ENCODE results near the gene OR6M1. TPM values are rescaled to one million over a fixed set of nuclear protein-coding genes. Genes with fewer than 3 reads are reported as not detected.

The OR6M1 gene
- total RNA-seq (not detected), total RNA-seq (0 reads per million in 2 donors)

GRCh38 chr11:123806249-123806648 is at the start of gene OR6M1:
Gene OR6M1, minus strand, starts transcription at chr11:123806349. Its CDS starts 0 bp downstream, at chr11:123806349.
- no peak for DNase-seq
- no peaks in the 10 kb centered on the region for H3K36me3 Mint-ChIP-seq (ENCODE audit: low read depth)
- no peaks in the 10 kb centered on the region for H3K4me1 Mint-ChIP-seq
- H3K4me3 Mint-ChIP-seq: no peak within 1 kb of the TSS
- no peak within 1 kb of the TSS for H3K27ac Mint-ChIP-seq
- H3K9me3 ChIP-seq (ENCODE audit: control insufficient read depth, low read length, poor library complexity, severe bottlenecking): no peaks in the 10 kb centered on the region
- peaks cover 11% of the 10 kb centered on the region for H3K27me3 Mint-ChIP-seq
- no peak for ATAC-seq

- Mint-ChIP-seq H3K27me3 (peaks cover 16% of the 10 kb centered on the region), H3K27ac (no peak overlapping the region), H3K4me1 (no peaks in the 10 kb centered on the region), H3K4me3 (no peak overlapping the region), H3K36me3 (ENCODE audit: low read depth) (no peaks in the 10 kb centered on the region)
- no peaks in the 10 kb centered on the region for H3K9me3 ChIP-seq (ENCODE audit: control insufficient read depth, low read length, poor library complexity, severe bottlenecking)
- DNase-seq (no peak), ATAC-seq (no peak)
Observed at GRCh38 chr11:123853038-123853437, 46.9 kb upstream of the OR6M1 start.

GRCh38 chr11:123852321-123852720 is 46.2 kb upstream of the OR6M1 start:
- Mint-ChIP-seq H3K27me3 (peaks cover 16% of the 10 kb centered on the region), H3K4me1 (no peaks in the 10 kb centered on the region), H3K4me3 (no peak overlapping the region), H3K27ac (no peak overlapping the region), H3K36me3 (ENCODE audit: low read depth) (no peaks in the 10 kb centered on the region)
- no peak for ATAC-seq
- H3K9me3 ChIP-seq (ENCODE audit: control insufficient read depth, low read length, poor library complexity, severe bottlenecking): no peaks in the 10 kb centered on the region
- DNase-seq: no peak

- DNase-seq (no peak), ATAC-seq (no peak)
- H3K9me3 ChIP-seq (ENCODE audit: control insufficient read depth, low read length, poor library complexity, severe bottlenecking): no peaks in the 10 kb centered on the region
- H3K4me1 Mint-ChIP-seq: no peaks in the 10 kb centered on the region
- no peaks in the 10 kb centered on the region for H3K36me3 Mint-ChIP-seq (ENCODE audit: low read depth)
- no peak overlapping the region for H3K27ac Mint-ChIP-seq
- H3K4me3 Mint-ChIP-seq: no peak overlapping the region
- H3K27me3 Mint-ChIP-seq: peaks cover 20% of the 10 kb centered on the region
Observed at GRCh38 chr11:123851110-123851509, 45.0 kb upstream of the OR6M1 start.

GRCh38 chr11:123841174-123841573 is 35.0 kb upstream of the OR6M1 start:
- Mint-ChIP-seq H3K27me3 (peaks cover 36% of the 10 kb centered on the region), H3K4me3 (no peak overlapping the region), H3K36me3 (ENCODE audit: low read depth) (no peaks in the 10 kb centered on the region), H3K4me1 (no peaks in the 10 kb centered on the region), H3K27ac (no peak overlapping the region)
- no peak for ATAC-seq
- no peak for DNase-seq
- no peaks in the 10 kb centered on the region for H3K9me3 ChIP-seq (ENCODE audit: control insufficient read depth, low read length, poor library complexity, severe bottlenecking)

- no peak for ATAC-seq
- H3K4me1 Mint-ChIP-seq: no peaks in the 10 kb centered on the region
- no peaks in the 10 kb centered on the region for H3K9me3 ChIP-seq (ENCODE audit: control insufficient read depth, low read length, poor library complexity, severe bottlenecking)
Observed at GRCh38 chr11:123839131-123839530, 33.0 kb upstream of the OR6M1 start.

GRCh38 chr11:123838659-123839058 is 32.5 kb upstream of the OR6M1 start:
- peaks cover 29% of the 10 kb centered on the region for H3K27me3 Mint-ChIP-seq
- no peak for DNase-seq
- H3K36me3 Mint-ChIP-seq (ENCODE audit: low read depth): no peaks in the 10 kb centered on the region
- H3K4me3 Mint-ChIP-seq: no peak overlapping the region
- no peak for ATAC-seq
- H3K4me1 Mint-ChIP-seq: no peaks in the 10 kb centered on the region
- no peaks in the 10 kb centered on the region for H3K9me3 ChIP-seq (ENCODE audit: control insufficient read depth, low read length, poor library complexity, severe bottlenecking)
- no peak overlapping the region for H3K27ac Mint-ChIP-seq

More at GRCh38 chr11:123839131-123839530, 33.0 kb upstream of the OR6M1 start:
- no peak overlapping the region for H3K27ac Mint-ChIP-seq
- DNase-seq: no peak
- H3K27me3 Mint-ChIP-seq: peaks cover 33% of the 10 kb centered on the region
- H3K36me3 Mint-ChIP-seq (ENCODE audit: low read depth): no peaks in the 10 kb centered on the region
- H3K4me3 Mint-ChIP-seq: no peak overlapping the region

- Mint-ChIP-seq H3K36me3 (ENCODE audit: low read depth) (no peaks in the 10 kb centered on the region), H3K27me3 (peaks cover 29% of the 10 kb centered on the region), H3K4me3 (no peak overlapping the region), H3K27ac (no peak overlapping the region), H3K4me1 (no peaks in the 10 kb centered on the region)
- DNase-seq (no peak), ATAC-seq (no peak)
- no peaks in the 10 kb centered on the region for H3K9me3 ChIP-seq (ENCODE audit: control insufficient read depth, low read length, poor library complexity, severe bottlenecking)
Observed at GRCh38 chr11:123838199-123838598, 32.0 kb upstream of the OR6M1 start.

GRCh38 chr11:123833095-123833494 is 26.9 kb upstream of the OR6M1 start:
- ATAC-seq: no peak
- Mint-ChIP-seq H3K36me3 (ENCODE audit: low read depth) (peaks cover 3% of the 10 kb centered on the region), H3K27me3 (peaks cover 21% of the 10 kb centered on the region), H3K27ac (no peak overlapping the region), H3K4me1 (no peaks in the 10 kb centered on the region), H3K4me3 (no peak overlapping the region)
- no peaks in the 10 kb centered on the region for H3K9me3 ChIP-seq (ENCODE audit: control insufficient read depth, low read length, poor library complexity, severe bottlenecking)
- DNase-seq: no peak

GRCh38 chr11:123829745-123830144 is 23.6 kb upstream of the OR6M1 start:
- Mint-ChIP-seq H3K4me3 (no peak overlapping the region), H3K27ac (no peak overlapping the region), H3K27me3 (peaks cover 21% of the 10 kb centered on the region), H3K36me3 (ENCODE audit: low read depth) (peaks cover 3% of the 10 kb centered on the region), H3K4me1 (no peaks in the 10 kb centered on the region)
- ATAC-seq: no peak
- H3K9me3 ChIP-seq (ENCODE audit: control insufficient read depth, low read length, poor library complexity, severe bottlenecking): no peaks in the 10 kb centered on the region
- DNase-seq: no peak

- Mint-ChIP-seq H3K4me1 (peaks cover 3% of the 10 kb centered on the region), H3K4me3 (no peak overlapping the region), H3K36me3 (ENCODE audit: low read depth) (no peaks in the 10 kb centered on the region), H3K27me3 (peaks cover 6% of the 10 kb centered on the region), H3K27ac (no peak overlapping the region)
- H3K9me3 ChIP-seq (ENCODE audit: control insufficient read depth, low read length, poor library complexity, severe bottlenecking): no peaks in the 10 kb centered on the region
- DNase-seq (no peak), ATAC-seq (no peak)
Observed at GRCh38 chr11:123822599-123822998, 16.4 kb upstream of the OR6M1 start.

GRCh38 chr11:123822032-123822431 is 15.9 kb upstream of the OR6M1 start:
- no peaks in the 10 kb centered on the region for H3K36me3 Mint-ChIP-seq (ENCODE audit: low read depth)

GRCh38 chr11:123815122-123815521 is 9.0 kb upstream of the OR6M1 start:
- Mint-ChIP-seq H3K4me1 (no peaks in the 10 kb centered on the region), H3K4me3 (no peak overlapping the region)

More at GRCh38 chr11:123822032-123822431, 15.9 kb upstream of the OR6M1 start:
- ATAC-seq: no peak
- no peak for DNase-seq
- H3K4me3 Mint-ChIP-seq: peak overlapping the region; percentile 66
- H3K4me1 Mint-ChIP-seq: peaks cover 3% of the 10 kb centered on the region
- peaks cover 7% of the 10 kb centered on the region for H3K27me3 Mint-ChIP-seq
- no peaks in the 10 kb centered on the region for H3K9me3 ChIP-seq (ENCODE audit: control insufficient read depth, low read length, poor library complexity, severe bottlenecking)
- no peak overlapping the region for H3K27ac Mint-ChIP-seq

GRCh38 chr11:123801765-123802164 is 4.4 kb downstream of the OR6M1 start:
- no peak for ATAC-seq
- DNase-seq: no peak
- no peaks in the 10 kb centered on the region for H3K9me3 ChIP-seq (ENCODE audit: control insufficient read depth, low read length, poor library complexity, severe bottlenecking)
- Mint-ChIP-seq H3K4me1 (peaks cover 2% of the 10 kb centered on the region), H3K36me3 (ENCODE audit: low read depth) (no peaks in the 10 kb centered on the region), H3K27ac (no peak overlapping the region), H3K4me3 (no peak overlapping the region), H3K27me3 (peaks cover 2% of the 10 kb centered on the region)

More at GRCh38 chr11:123815122-123815521, 9.0 kb upstream of the OR6M1 start:
- DNase-seq (no peak), ATAC-seq (no peak)
- no peak overlapping the region for H3K27ac Mint-ChIP-seq
- no peaks in the 10 kb centered on the region for H3K9me3 ChIP-seq (ENCODE audit: control insufficient read depth, low read length, poor library complexity, severe bottlenecking)
- H3K27me3 Mint-ChIP-seq: peaks cover 11% of the 10 kb centered on the region
- H3K36me3 Mint-ChIP-seq (ENCODE audit: low read depth): no peaks in the 10 kb centered on the region
